ENCODE measurements around the gene SMC4. TPM values are rescaled to one million over a fixed set of nuclear protein-coding genes. Genes with fewer than 3 reads are reported as not detected.

SMC4 gene
- total and polyA plus RNA-seq, 2 of the 13 experiments (the other 11 are each of a cell fraction or from before 2014, with no cell fraction given): 19.2 to 74.3 TPM

GRCh38 chr3:160398820-160399124, 678 bp upstream of the SMC4 start (continued):
- no peak for TF ChIP-seq SP4 (CRISPR knock-in tag; IDR thresholded peaks at IDR 0.05)
- 0 out of 2 replicates have a peak, but pooled peaks have one; percentile 6 for TF ChIP-seq SOX5 (CRISPR knock-in tag; IDR thresholded peaks at IDR 0.05; ENCODE audit: borderline replicate concordance)
- no peak for TF ChIP-seq PRDM15 (CRISPR knock-in tag; IDR thresholded peaks at IDR 0.05)
- no peak for TF ChIP-seq ZNF143 (CRISPR knock-in tag; IDR thresholded peaks at IDR 0.05)
- no peak for TF ChIP-seq ZNF557 (CRISPR knock-in tag; IDR thresholded peaks at IDR 0.05)
- 0 out of 2 replicates have a peak, but pooled peaks have one; percentile 9 for TF ChIP-seq ZNF124 (CRISPR knock-in tag; IDR thresholded peaks at IDR 0.05)
- no peak for TF ChIP-seq FOXP4 (CRISPR knock-in tag; IDR thresholded peaks at IDR 0.05)
- no peak for TF ChIP-seq ZFYVE20 (CRISPR knock-in tag; IDR thresholded peaks at IDR 0.05; ENCODE audit: borderline replicate concordance, low read depth)
- no peak for TF ChIP-seq TERF1 (CRISPR knock-in tag; IDR thresholded peaks at IDR 0.05)
- no peak for TF ChIP-seq MTA1 (CRISPR knock-in tag; IDR thresholded peaks at IDR 0.05; ENCODE audit: borderline replicate concordance)
- no peak for TF ChIP-seq MAX (IDR thresholded peaks at IDR 0.05)
- no peak for TF ChIP-seq RFX5 (IDR thresholded peaks at IDR 0.05; ENCODE audit: low read depth, low read length)
- TF ChIP-seq HNF4G (IDR thresholded peaks at IDR 0.05; ENCODE audit: borderline replicate concordance, low read depth, low read length): no peak
- no peak for TF ChIP-seq HNF4G (CRISPR knock-in tag; IDR thresholded peaks at IDR 0.05; ENCODE audit: borderline replicate concordance, low read depth)
- TF ChIP-seq TP53 (CRISPR knock-in tag; conservative IDR thresholded peaks at IDR 0.05): no peak
- no peak for TF ChIP-seq CHD2 (IDR thresholded peaks at IDR 0.05; ENCODE audit: low read depth, low read length)
- TF ChIP-seq FOSL2 (CRISPR knock-in tag; IDR thresholded peaks at IDR 0.05): no peak
- no peak; the same call in 1 of the 2 replicates for TF ChIP-seq ERF (CRISPR knock-in tag; IDR thresholded peaks at IDR 0.05)
- no peak for TF ChIP-seq THRA (CRISPR knock-in tag; IDR thresholded peaks at IDR 0.05; ENCODE audit: borderline replicate concordance)
- TF ChIP-seq RORA (CRISPR knock-in tag; IDR thresholded peaks at IDR 0.05): no peak
- TF ChIP-seq IRF2 (CRISPR knock-in tag; IDR thresholded peaks at IDR 0.05): 0 out of 2 replicates have a peak, but pooled peaks have one; percentile 15
- no peak for TF ChIP-seq NFRKB (IDR thresholded peaks at IDR 0.05)
